ENCODE results near the gene GPR78.
"Not testable (repeated sequence)": the region's sequence is repeated elsewhere in the genome, so short reads cannot be mapped to it uniquely, and the experiment has no call there.

GPR78 gene

GRCh38 chr4:8560265-8561047 is 19.7 kb upstream of the GPR78 start:
- DNase-seq (ENCODE audit: low read depth in 3 of 3) = no peak

DNA sequence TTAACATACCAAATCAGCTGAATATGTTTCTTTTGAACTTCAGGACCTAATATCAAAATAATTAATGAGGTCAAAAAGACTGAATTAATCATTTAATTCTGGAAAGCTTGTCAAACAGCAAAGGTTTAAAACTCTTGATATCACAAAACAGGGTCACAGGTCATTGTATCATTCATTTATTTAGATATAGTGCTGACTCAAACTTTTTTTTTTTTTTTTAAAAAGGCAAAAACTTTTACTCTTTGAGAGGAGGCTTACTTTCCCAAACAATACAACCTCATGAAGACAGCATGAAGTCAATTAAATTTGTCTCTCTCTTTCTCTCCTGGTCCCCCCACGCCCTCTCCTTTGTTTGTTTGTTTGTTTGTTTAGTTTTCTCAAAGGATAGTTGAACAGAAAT is 15.6 kb upstream of the GPR78 start:
- DNase-seq (ENCODE audit: low read depth in 3 of 3) = no peak

DNA sequence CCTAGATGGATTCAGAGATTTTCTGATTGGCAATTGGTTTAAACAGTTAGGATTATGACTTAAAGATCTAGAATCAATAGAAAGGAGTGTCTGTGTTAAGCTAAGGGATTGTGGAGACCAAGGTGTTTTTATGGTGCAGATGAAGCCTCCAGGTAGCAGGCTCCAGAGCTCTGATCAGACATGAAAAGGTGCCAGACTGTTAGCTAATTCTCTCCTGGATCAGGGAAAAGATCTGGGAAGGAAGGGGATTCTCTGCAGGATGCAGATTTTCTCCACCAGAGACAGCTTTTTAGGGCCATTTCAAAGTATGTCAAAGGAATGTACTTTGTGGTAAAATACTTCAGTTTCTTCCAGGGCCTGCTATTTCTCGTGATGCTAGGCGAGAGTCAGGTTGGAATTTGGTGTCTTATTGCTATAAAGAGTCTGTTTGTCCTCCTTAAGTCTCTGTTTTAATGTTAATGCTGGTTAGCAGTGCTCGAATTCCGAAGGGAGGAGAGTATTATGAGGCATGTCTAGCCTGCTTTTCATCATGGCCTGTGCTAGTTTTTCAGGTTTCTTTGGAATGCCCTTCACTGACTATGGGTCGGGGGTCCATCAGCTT is 12.0 kb upstream of the GPR78 start:
- DNase-seq (ENCODE audit: low read depth in 3 of 3) = no peak

DNA sequence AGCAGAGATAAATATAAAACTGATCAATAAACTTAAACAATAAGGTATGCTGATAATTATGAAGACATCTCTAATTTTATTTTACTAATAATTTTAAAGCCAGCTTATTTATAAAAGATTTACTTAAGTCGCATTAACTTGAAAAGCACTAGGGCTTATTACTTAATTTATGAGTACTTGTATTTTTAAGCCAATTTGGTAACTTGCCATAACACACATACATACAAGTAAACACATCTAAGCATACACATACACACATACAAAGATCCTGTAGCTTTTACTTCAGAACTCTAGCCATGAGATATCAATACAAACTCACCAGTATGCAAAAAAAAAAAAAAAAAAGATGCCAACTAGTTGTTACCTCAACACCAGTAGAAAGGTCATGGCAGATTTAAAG is 10.0 kb upstream of the GPR78 start:
- no peak for DNase-seq (ENCODE audit: low read depth in 3 of 3)

GRCh38 chr4:8571702-8572685 is 8.2 kb upstream of the GPR78 start:
- no peak for DNase-seq (ENCODE audit: low read depth in 3 of 3)

DNA sequence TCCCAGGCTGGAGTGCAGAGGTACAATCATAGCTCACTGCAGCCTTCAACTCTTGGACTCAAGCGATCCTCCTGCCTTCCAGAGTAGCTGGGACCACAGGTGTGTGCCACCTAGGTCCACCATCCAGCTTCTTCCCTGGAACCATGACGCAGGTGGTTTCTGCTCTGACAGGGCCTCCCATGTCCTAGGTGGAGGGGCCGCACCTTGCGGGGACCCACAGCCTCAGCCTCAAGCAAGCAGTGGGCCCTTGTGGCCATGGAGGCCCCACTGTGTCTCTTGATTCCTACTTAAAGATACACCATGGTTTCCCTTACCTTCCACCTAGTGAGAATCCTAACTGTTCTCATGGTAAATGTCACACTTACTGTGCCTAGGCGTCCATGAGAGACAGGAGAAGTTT is 6.9 kb upstream of the GPR78 start:
- DNase-seq (ENCODE audit: low read depth in 3 of 3) = no peak

DNA sequence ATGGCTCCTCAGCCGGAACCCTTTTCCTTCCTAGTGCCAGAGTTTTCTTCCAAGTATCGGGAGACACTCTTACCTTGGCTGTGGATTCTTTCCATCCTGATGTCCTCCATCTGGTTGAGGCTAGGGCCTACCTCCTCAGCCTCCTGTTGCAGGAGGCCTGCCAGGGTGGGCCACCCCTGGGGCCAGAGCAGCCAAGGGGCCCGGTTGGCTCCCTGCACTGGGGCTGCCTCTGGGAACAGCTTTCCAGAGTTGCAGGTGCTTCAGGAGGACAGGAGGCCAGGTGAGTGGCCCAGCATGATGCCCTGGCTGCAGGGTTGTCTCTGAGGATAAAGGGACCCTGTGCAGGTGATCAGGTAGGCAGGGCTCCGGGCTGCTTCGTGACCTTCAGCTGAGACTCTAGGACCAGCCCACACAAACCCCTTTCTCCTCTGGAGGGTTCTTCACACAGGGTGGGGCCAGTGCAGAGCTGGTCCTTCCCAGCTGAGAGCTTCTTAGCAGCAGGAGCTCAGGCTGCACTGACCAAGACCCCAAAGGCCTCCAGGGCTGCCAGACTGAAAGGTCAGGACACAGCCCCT is 5.3 kb upstream of the GPR78 start:
- no peak for DNase-seq (ENCODE audit: low read depth in 3 of 3)

GRCh38 chr4:8575457-8575856 is 4.7 kb upstream of the GPR78 start:
- DNase-seq (ENCODE audit: low read depth in 3 of 3) = no peak

DNA sequence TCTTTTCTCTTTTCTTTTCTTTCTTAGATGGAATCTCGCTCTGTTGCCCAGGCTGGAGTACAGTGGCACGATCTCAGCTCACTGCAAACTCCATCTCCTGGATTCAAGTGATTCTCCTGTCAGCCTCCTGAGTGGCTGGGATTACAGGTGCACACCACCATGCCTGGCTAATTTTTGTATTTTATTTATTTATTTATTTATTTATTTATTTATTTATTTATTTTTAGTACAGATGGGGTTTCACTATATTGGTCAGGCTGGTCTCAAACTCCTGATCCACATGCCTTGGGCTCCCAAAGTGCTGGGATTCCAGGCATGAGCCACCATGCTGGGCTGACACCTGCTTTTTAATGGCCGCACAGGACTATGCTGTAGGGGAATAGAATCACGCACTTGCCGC is 3.6 kb upstream of the GPR78 start:
- not testable (repeated sequence) for DNase-seq (ENCODE audit: low read depth in 3 of 3)

DNA sequence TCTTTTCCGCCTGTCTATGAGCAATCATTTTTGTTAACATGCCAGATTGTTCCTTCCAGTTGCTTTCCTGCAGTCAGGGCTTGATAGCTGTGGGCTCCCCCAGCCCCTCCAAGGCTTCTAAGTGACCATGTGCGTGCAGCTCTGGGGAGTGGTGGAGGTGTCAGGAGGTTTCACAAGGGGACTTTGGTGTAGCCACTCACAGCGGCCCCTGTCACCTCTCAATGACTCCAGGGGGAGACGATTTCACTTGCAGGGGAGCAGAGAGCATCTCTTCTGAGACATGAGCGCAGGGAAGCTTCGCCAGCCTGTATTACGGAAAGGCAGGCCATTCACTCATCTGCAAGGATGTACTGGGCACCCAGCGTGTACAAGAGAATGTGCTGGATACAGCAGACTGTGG is 3.1 kb upstream of the GPR78 start:
- DNase-seq (ENCODE audit: low read depth in 3 of 3) = no peak

- no peak for DNase-seq (ENCODE audit: low read depth in 3 of 3)
Observed at GRCh38 chr4:8577972-8578371, 2.2 kb upstream of the GPR78 start.

GRCh38 chr4:8578717-8579116 is 1.5 kb upstream of the GPR78 start:
- no peak for DNase-seq (ENCODE audit: low read depth in 3 of 3)

DNA sequence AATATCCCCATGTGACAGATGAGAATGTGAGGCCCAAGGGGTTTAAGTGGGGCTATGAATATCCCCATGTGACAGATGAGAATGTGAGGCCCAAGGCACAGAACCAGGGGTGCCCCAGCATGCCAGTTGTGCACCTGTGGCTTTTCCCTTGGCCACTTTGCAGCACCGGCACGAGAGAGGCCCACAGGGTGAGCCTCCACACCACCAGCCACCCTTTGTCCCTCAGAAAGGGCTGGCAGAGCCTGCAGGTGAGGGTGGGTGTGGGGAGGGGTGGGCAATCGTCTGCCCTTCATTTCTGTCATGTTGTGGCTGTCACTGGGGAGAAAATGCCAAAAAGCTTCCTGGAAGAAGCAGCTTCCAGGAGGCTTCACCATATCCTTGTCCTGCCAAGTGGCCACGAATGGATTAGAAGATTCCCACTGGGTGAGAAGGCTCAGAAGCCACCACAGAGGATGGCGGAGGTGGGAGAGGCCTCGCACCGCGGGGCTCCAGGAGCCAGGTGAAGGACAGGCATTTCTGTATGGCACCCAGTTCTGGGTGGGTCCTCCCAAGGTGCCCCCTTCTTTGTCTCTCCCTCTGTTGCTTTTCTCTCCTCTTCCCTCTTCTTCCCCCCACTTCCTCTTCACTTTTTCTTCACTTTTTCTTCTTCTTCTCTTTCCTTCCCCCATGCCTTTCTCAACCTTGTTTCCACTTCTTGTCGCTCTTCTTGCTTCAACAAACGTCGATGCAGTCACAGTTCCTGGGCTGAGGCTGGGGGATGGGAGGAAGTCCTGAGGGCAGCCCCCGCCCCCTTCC is 469 bp upstream of the GPR78 start:
- no peak for DNase-seq (ENCODE audit: low read depth in 3 of 3)

- DNase-seq (ENCODE audit: low read depth in 3 of 3) = no peak
Observed at GRCh38 chr4:8581094-8581861, 1.1 kb downstream of the GPR78 start.

DNA sequence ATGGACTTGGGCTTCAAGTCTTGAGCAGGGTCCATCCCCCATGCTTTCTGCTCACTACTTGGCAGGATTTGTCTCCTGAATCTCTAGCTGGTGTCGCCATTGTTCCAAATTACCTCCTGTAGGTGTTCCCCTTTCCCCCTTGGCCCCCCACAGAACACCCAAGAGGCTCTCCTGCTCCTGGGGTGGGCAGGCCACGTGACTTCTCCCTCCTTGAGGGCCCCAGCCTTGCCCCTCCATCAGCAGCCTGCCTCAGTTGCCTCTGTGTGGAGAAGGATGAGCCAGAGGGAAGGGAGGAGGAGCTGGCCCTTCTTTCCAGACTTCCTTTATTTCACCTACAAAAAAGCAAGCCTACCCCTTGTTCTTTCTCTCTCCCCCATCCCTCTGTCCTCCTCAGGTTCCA is 1.8 kb downstream of the GPR78 start:
- DNase-seq (ENCODE audit: low read depth in 3 of 3) = no peak

DNA sequence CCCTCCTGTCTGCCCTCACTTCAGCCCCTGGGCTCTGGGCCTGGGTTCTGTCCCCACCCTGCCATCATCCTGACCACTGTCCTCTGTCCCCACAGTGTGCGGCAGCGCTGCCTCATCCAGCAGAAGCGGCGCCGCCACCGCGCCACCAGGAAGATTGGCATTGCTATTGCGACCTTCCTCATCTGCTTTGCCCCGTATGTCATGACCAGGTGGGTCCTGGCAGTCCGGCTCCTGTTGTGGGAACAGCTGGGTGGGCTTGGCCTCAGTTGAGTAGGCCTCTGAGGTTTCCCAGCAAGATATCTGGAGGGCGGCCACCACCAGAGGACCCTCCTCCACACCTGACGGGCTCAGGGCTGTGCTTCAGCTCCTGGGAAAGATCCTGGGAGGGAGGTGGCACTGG is 2.2 kb downstream of the GPR78 start:
- no peak for DNase-seq (ENCODE audit: low read depth in 3 of 3)

DNA sequence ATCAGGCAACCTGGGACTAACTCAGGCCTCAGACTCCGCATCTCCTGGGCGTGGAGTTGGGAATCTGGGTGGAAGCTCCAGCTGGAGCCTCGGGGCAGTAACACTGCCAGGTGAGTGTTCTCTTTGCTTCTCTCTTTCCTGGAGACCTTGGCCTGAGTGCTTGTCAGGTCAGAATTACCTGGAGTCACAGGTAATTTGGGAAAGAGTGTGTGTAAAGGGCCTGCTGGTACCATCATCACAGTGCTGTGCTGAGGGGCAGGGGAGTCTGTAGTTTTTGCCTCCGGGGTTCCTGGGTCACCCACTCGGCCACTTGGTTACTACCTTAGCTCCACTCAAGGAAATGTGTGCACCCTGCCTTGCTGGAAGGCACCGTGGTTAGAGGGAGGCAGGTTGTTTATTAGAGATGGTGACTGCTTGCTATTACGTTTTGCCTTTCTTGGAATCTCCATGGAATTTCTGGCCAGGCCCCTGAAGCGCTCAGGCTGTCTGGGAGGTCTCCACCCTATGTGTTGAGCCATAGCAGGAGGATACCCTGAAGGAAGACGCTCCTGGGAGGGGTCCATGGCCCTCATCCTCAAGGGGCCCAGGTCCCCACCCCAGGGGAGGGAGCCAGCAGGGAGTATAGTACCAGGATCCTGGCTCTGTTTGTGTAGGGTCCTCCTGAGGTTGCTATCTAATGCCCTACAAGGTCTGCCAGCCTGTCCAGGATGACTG is 2.9 kb downstream of the GPR78 start:
- no peak for DNase-seq (ENCODE audit: low read depth in 3 of 3)

DNA sequence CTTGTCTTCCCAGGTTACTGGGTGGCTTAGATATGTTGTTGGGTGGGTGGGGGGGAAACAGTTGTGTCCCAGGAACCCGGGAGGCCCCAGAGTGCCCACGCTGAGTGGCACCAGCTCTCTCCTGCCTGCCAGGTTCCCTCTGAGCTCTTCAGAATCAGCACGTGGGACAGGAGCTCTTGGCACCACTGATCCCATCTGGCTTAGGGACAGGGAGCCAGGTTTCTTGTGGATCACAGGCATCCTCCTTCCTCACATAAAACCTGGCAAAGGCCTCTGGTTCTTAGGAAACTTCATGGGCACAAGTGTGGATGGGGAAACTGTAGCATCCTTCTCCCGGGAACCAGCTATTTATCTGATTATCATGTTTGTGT is 3.4 kb downstream of the GPR78 start:
- no peak for DNase-seq (ENCODE audit: low read depth in 3 of 3)

DNA sequence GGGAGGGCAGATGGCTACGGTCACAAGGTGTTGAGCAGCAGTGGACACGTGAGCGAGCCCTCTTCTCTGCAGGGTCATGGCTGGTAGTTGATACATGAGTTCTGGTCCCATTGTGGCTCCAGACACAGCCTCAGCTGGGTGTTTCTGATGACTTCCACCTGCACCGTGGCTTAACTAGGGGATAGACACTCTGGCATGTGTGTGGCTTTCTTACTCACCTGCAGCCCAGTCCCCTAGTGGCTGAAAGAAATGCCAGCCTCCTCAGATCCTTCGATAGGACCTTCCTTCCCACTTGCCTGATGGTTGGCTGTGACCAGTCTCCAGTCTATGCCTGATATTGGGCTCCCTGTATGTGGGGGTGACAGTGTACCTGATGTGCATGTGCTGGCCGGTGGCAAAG is 5.0 kb downstream of the GPR78 start:
- no peak for DNase-seq (ENCODE audit: low read depth in 3 of 3)

DNA sequence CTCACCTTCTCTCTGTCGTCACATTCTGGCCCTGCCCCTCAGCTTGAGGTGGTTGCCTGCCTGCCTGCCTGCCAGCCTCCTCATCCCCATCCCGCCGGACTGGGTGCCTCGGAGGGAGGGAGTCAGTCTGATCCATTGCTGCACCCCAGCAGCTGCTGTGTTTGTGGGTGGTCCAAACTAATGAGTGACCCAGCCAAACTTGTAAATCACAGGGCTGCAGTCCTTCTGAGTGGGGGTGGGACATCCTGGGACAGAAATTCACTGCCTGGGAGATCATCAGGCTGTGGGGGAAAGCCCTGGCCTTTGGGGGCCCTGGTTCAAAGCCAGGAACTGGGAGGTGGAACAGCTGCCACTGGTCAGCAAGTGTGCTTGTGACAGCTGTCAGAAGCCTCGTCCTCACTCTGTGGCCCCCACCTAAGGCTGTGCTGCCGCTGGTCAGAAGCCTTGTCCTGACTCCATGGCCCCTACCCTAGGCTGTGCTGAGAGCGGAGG is 5.6 kb downstream of the GPR78 start:
- DNase-seq (ENCODE audit: low read depth in 3 of 3) = no peak

Data from stimulated activated CD4-positive, alpha-beta T cell treated with anti-CD3 and anti-CD28 coated beads, TNF-alpha, amount 100 ng/mL, for 24 hours (primary cell).